HepG2 (cell line): ENCODE results near the gene ARHGEF40. TPM values are rescaled to one million over a fixed set of nuclear protein-coding genes. Genes with fewer than 3 reads are reported as not detected.
A peak's percentile ranks its signal among the peaks of the same experiment; 100 is the strongest.

Experiments
- KLF12 ChIP-seq: sonication (generic); formaldehyde crosslinking; IDR thresholded peaks from 2 replicates; pipeline ENCODE4 v1.4.0; 2020; ENCODE audit warnings: missing genetic modification reagents, borderline replicate concordance
- MAF1 ChIP-seq: sonication (generic); formaldehyde crosslinking; IDR thresholded peaks from 2 replicates; pipeline ENCODE4 v1.5.0; 2020; ENCODE audit warnings: missing genetic modification reagents, borderline replicate concordance
- MBD4 ChIP-seq: IDR thresholded peaks from 2 replicates; pipeline ENCODE4 v1.6.1; 2012; ENCODE audit warnings: low read length, inconsistent platforms, borderline replicate concordance
- NRL ChIP-seq: sonication (generic); formaldehyde crosslinking; IDR thresholded peaks from 2 replicates; pipeline ENCODE4 v1.5.0; 2020; ENCODE audit warnings: missing genetic modification reagents, mild to moderate bottlenecking, moderate library complexity, borderline replicate concordance
- SOX6 ChIP-seq, 2 experiments: fragments of 450-650 bp in 1 of 2; sonication (generic) in 1 of 2; formaldehyde crosslinking in 1 of 2; IDR thresholded peaks; 2 replicates each; pipeline versions ENCODE4 v1.4.0 to v1.6.1; 2017 to 2020; ENCODE audit warnings: antibody characterized with exemption in 1 of 2, mild to moderate bottlenecking in 1 of 2, missing genetic modification reagents in 1 of 2
- TBX3 ChIP-seq: fragments of 450-650 bp; IDR thresholded peaks from 2 replicates; pipeline ENCODE4 v1.6.1; 2017; ENCODE audit warnings: antibody characterized with exemption, mild to moderate bottlenecking, inconsistent platforms, borderline replicate concordance
- YEATS4 ChIP-seq: sonication (generic); formaldehyde crosslinking; IDR thresholded peaks from 2 replicates; pipeline ENCODE4 v1.4.0; 2020; ENCODE audit warnings: missing genetic modification reagents, borderline replicate concordance
- ZMAT3 ChIP-seq: sonication (generic); formaldehyde crosslinking; conservative IDR thresholded peaks from 2 replicates; pipeline ENCODE4 v1.7.0; 2021; ENCODE audit warnings: missing genetic modification reagents
- ZNF224 ChIP-seq: sonication (generic); formaldehyde crosslinking; IDR thresholded peaks from 2 replicates; pipeline ENCODE4 v1.5.0; 2020; ENCODE audit warnings: mild to moderate bottlenecking, missing genetic modification reagents
- ZNF292 ChIP-seq: sonication (generic); formaldehyde crosslinking; IDR thresholded peaks from 2 replicates; pipeline ENCODE4 v1.8.1; 2022; ENCODE audit warnings: mild to moderate bottlenecking, low read depth, missing genetic modification reagents, borderline replicate concordance
- polyA plus RNA-seq, 8 experiments: library from polyadenylated mRNA; depleted of rRNA in 3 of 8; stranded (reverse) in 7 of 8; unstranded in 1 of 8; fragments of >200 nt; fragmentation: Illumina TruSeq in 4 of 8; extraction: Trizol in 4 of 8; gene quantifications; 2 replicates each; pipeline versions ENCODE4 v1.2.1 to v1.2.3, GENCODE V29; 2011 to 2016; ENCODE audit warnings: low read depth in 4 of 8, missing spikeins in 1 of 8, mixed read lengths in 1 of 8; ENCODE audit not compliant: insufficient read depth in 1 of 8
- total RNA-seq, 5 experiments: library from RNA; depleted of rRNA; stranded (reverse); fragments of >200 nt; fragmentation: Illumina TruSeq; extraction: Trizol; gene quantifications; 2 replicates each; pipeline ENCODE4 v1.2.3, GENCODE V29; 2016; ENCODE audit warnings: low read depth in 1 of 5
- TF ChIP-seq, protein P1 (sequence below): sonication (generic); formaldehyde crosslinking; IDR thresholded peaks from 2 replicates; pipeline ENCODE4 v1.8.1; 2022; ENCODE audit warnings: mild to moderate bottlenecking, missing genetic modification reagents
- TF ChIP-seq, protein P2 (sequence below): sonication (generic); formaldehyde crosslinking; IDR thresholded peaks from 2 replicates; pipeline ENCODE4 v1.4.0; 2020; ENCODE audit warnings: missing genetic modification reagents
- TF ChIP-seq, protein P3 (sequence below): sonication (generic); formaldehyde crosslinking; IDR thresholded peaks from 2 replicates; pipeline ENCODE4 v1.4.0; 2020; ENCODE audit warnings: missing genetic modification reagents, borderline replicate concordance
- TF ChIP-seq, protein P4 (sequence below): sonication (generic); formaldehyde crosslinking; IDR thresholded peaks from 2 replicates; pipeline ENCODE4 v1.5.0; 2020; ENCODE audit warnings: missing genetic modification reagents, mild to moderate bottlenecking, borderline replicate concordance
- TF ChIP-seq, protein P5 (sequence below): sonication (generic); formaldehyde crosslinking; IDR thresholded peaks from 2 replicates; pipeline ENCODE4 v1.5.1; 2020; ENCODE audit warnings: mild to moderate bottlenecking, missing genetic modification reagents, borderline replicate concordance
- TF ChIP-seq, protein P6 (sequence below): sonication (generic); formaldehyde crosslinking; IDR thresholded peaks from 2 replicates; pipeline ENCODE4 v1.5.1; 2020; ENCODE audit warnings: mild to moderate bottlenecking, missing genetic modification reagents, moderate library complexity

Gene ARHGEF40
- total and polyA plus RNA-seq, 2 of the 13 experiments (the other 11 are each of a cell fraction or from before 2014, with no cell fraction given): 28.1 to 78.1 TPM

DNA sequence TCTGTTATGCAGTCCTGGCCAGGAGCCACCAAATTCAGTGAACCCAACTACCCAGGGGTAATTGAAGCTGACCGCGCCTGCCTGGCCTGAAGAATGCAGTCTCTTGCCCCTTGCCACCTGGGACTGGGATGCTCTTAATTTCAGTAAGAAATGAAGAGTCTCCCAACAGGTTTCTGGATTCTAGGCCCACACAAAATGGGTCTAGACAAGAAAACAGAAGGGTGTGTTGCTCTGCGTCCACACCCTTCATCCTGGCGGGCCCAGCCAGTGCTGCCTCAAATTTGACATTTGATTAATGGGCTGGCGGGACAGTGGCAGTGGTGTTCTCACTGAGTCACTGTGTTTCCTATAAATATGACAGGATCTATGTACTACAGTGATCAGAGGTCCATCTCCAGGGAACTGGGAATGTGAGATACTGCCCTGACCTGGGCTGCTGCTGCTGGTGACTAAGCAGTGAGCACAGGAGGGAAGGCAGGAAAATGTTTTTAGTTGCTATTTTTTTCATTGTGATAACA, 37.2 kb downstream of the ARHGEF40 start (continued):
- TF ChIP-seq, protein P1, sequence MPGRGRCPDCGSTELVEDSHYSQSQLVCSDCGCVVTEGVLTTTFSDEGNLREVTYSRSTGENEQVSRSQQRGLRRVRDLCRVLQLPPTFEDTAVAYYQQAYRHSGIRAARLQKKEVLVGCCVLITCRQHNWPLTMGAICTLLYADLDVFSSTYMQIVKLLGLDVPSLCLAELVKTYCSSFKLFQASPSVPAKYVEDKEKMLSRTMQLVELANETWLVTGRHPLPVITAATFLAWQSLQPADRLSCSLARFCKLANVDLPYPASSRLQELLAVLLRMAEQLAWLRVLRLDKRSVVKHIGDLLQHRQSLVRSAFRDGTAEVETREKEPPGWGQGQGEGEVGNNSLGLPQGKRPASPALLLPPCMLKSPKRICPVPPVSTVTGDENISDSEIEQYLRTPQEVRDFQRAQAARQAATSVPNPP: no peak
- peak; percentile 35; the same call in 1 of the 2 replicates for TF ChIP-seq MAF1 (CRISPR knock-in tag)
- TF ChIP-seq, protein P2, sequence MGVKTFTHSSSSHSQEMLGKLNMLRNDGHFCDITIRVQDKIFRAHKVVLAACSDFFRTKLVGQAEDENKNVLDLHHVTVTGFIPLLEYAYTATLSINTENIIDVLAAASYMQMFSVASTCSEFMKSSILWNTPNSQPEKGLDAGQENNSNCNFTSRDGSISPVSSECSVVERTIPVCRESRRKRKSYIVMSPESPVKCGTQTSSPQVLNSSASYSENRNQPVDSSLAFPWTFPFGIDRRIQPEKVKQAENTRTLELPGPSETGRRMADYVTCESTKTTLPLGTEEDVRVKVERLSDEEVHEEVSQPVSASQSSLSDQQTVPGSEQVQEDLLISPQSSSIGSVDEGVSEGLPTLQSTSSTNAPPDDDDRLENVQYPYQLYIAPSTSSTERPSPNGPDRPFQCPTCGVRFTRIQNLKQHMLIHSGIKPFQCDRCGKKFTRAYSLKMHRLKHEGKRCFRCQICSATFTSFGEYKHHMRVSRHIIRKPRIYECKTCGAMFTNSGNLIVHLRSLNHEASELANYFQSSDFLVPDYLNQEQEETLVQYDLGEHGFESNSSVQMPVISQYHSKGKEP: 0 out of 2 replicates have a peak, but pooled peaks have one; percentile 19
- no peak for TF ChIP-seq ZMAT3 (CRISPR knock-in tag)
- TF ChIP-seq TBX3: no peak
- TF ChIP-seq, protein P3, sequence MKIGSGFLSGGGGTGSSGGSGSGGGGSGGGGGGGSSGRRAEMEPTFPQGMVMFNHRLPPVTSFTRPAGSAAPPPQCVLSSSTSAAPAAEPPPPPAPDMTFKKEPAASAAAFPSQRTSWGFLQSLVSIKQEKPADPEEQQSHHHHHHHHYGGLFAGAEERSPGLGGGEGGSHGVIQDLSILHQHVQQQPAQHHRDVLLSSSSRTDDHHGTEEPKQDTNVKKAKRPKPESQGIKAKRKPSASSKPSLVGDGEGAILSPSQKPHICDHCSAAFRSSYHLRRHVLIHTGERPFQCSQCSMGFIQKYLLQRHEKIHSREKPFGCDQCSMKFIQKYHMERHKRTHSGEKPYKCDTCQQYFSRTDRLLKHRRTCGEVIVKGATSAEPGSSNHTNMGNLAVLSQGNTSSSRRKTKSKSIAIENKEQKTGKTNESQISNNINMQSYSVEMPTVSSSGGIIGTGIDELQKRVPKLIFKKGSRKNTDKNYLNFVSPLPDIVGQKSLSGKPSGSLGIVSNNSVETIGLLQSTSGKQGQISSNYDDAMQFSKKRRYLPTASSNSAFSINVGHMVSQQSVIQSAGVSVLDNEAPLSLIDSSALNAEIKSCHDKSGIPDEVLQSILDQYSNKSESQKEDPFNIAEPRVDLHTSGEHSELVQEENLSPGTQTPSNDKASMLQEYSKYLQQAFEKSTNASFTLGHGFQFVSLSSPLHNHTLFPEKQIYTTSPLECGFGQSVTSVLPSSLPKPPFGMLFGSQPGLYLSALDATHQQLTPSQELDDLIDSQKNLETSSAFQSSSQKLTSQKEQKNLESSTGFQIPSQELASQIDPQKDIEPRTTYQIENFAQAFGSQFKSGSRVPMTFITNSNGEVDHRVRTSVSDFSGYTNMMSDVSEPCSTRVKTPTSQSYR (CRISPR knock-in tag): 0 out of 2 replicates have a peak, but pooled peaks have one; percentile 4
- peak; percentile 17; the same call in 1 of the 2 replicates for TF ChIP-seq YEATS4 (CRISPR knock-in tag)
- TF ChIP-seq, protein P4, sequence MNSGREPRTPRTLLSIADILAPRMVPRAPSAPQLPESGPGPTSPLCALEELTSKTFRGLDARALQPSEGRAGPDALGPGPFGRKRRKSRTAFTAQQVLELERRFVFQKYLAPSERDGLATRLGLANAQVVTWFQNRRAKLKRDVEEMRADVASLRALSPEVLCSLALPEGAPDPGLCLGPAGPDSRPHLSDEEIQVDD: 0 out of 2 replicates have a peak, but pooled peaks have one; percentile 7
- no peak for TF ChIP-seq MBD4
- 0 out of 2 replicates have a peak, but pooled peaks have one; percentile 59 for TF ChIP-seq NRL (CRISPR knock-in tag)
- TF ChIP-seq, protein P5, sequence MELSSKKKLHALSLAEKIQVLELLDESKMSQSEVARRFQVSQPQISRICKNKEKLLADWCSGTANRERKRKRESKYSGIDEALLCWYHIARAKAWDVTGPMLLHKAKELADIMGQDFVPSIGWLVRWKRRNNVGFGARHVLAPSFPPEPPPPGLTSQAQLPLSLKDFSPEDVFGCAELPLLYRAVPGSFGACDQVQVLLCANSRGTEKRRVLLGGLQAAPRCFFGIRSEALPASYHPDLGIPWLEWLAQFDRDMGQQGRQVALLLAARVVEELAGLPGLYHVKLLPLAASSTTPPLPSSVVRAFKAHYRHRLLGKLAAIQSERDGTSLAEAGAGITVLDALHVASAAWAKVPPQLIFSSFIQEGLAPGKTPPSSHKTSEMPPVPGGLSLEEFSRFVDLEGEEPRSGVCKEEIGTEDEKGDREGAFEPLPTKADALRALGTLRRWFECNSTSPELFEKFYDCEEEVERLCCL (CRISPR knock-in tag): no peak
- 0 out of 2 replicates have a peak, but pooled peaks have one; percentile 9 for TF ChIP-seq ZNF292 (CRISPR knock-in tag)
- TF ChIP-seq ZNF224 (CRISPR knock-in tag): 0 out of 2 replicates have a peak, but pooled peaks have one; percentile 39
- no peak for TF ChIP-seq SOX6 (IDR thresholded peaks at IDR 0.05)
- 0 out of 2 replicates have a peak, but pooled peaks have one; percentile 9 for TF ChIP-seq SOX6 (CRISPR knock-in tag; IDR thresholded peaks at IDR 0.05)
- TF ChIP-seq KLF12: 0 out of 2 replicates have a peak, but pooled peaks have one; percentile 21
- TF ChIP-seq, protein P6, sequence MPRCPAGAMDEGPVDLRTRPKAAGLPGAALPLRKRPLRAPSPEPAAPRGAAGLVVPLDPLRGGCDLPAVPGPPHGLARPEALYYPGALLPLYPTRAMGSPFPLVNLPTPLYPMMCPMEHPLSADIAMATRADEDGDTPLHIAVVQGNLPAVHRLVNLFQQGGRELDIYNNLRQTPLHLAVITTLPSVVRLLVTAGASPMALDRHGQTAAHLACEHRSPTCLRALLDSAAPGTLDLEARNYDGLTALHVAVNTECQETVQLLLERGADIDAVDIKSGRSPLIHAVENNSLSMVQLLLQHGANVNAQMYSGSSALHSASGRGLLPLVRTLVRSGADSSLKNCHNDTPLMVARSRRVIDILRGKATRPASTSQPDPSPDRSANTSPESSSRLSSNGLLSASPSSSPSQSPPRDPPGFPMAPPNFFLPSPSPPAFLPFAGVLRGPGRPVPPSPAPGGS (CRISPR knock-in tag): no peak
